NCI-H2227 (cell line): ENCODE data around the gene LHFPL2.
"Not testable (repeated sequence)": the region's sequence is repeated elsewhere in the genome, so short reads cannot be mapped to it uniquely, and the experiment has no call there.

Experiments used
- DNase-seq: peaks from one replicate; lab custom pipeline; 2025; ENCODE audit not compliant: unreplicated experiment; lab: John Stamatoyannopoulos, UW

The LHFPL2 gene

GRCh38 chr5:78473751-78474150 lies 174.8 kb downstream of the LHFPL2 start:
- DNase-seq, result no peak

- DNase-seq, result no peak
Measured at GRCh38 chr5:78472469-78473106, 176.0 kb downstream of the LHFPL2 start.

- DNase-seq, result no peak
Measured at GRCh38 chr5:78471896-78472295, 176.7 kb downstream of the LHFPL2 start.

GRCh38 chr5:78467752-78468357 lies 180.7 kb downstream of the LHFPL2 start:
- peak; percentile 35 for DNase-seq

GRCh38 chr5:78467140-78467539 lies 181.4 kb downstream of the LHFPL2 start:
- no peak for DNase-seq

GRCh38 chr5:78458843-78459242 lies 189.7 kb downstream of the LHFPL2 start:
- no peak for DNase-seq

- DNase-seq, result not testable (repeated sequence)
Measured at GRCh38 chr5:78457507-78457906, 191.1 kb downstream of the LHFPL2 start.

- DNase-seq, result no peak
Measured at GRCh38 chr5:78449103-78449502, 199.5 kb downstream of the LHFPL2 start.

GRCh38 chr5:78447775-78448424 lies 200.7 kb downstream of the LHFPL2 start:
- DNase-seq, result no peak
